ENCODE data around the gene MAP7.

MAP7 gene

GRCh38 chr6:136306466-136306865 lies 243.8 kb downstream of the MAP7 start:
- no peak for DNase-seq (ENCODE audit: low read depth in 3 of 3)

- DNase-seq (ENCODE audit: low read depth in 3 of 3), result no peak
Measured at GRCh38 chr6:136304410-136304809, 245.8 kb downstream of the MAP7 start.

- DNase-seq (ENCODE audit: low read depth in 3 of 3), result no peak
Measured at GRCh38 chr6:136303516-136303915, 246.7 kb downstream of the MAP7 start.

GRCh38 chr6:136294621-136295020 lies 255.6 kb downstream of the MAP7 start:
- DNase-seq (ENCODE audit: low read depth in 3 of 3), result no peak
